SU-DHL-6 (cell line): Measurements from ENCODE around the gene NUSAP1.
"Not testable (repeated sequence)": the region's sequence is repeated elsewhere in the genome, so short reads cannot be mapped to it uniquely, and the experiment has no call there.

Experiments
- H2AFZ ChIP-seq: fragments of 200-600 bp; sonication (generic); 2 replicates; pipeline ENCODE4 v1.6.1; 2014; ENCODE audit warnings: low read depth, mild to moderate bottlenecking, moderate library complexity, mixed read lengths, antibody characterized with exemption, low read length; ENCODE audit not compliant: severe bottlenecking
- H3F3A ChIP-seq: fragments of 200-600 bp; shearing (Covaris generic); 2 replicates; pipeline ENCODE4 v1.6.0; 2016; ENCODE audit warnings: antibody characterized with exemption, mild to moderate bottlenecking; ENCODE audit not compliant: insufficient read depth
- H3K27ac ChIP-seq: fragments of 200-600 bp; sonication (generic); 2 replicates; pipeline ENCODE4 v1.5.1; 2016; ENCODE audit warnings: low read depth, mild to moderate bottlenecking, low read length, moderate library complexity, mixed read lengths
- H3K27me3 ChIP-seq: fragments of 200-600 bp; sonication (generic), shearing (Covaris generic); 2 replicates; pipeline ENCODE4 v1.6.0; 2014; ENCODE audit warnings: mild to moderate bottlenecking, low read length
- H3K36me3 ChIP-seq: fragments of 200-600 bp; sonication (generic); 2 replicates; pipeline ENCODE4 v1.6.1; 2014; ENCODE audit warnings: mild to moderate bottlenecking, low read length, mixed read lengths
- H3K4me2 ChIP-seq: fragments of 300-600, 200-600 bp; shearing (Covaris generic), sonication (generic); 2 replicates; pipeline ENCODE4 v1.6.0; 2014; ENCODE audit warnings: low read length, low read depth, mild to moderate bottlenecking; ENCODE audit not compliant: poor library complexity, severe bottlenecking
- H3K4me3 ChIP-seq: fragments of 200-600 bp; sonication (generic); 2 replicates; pipeline ENCODE4 v1.5.1; 2014; ENCODE audit warnings: antibody characterized with exemption, low read length, mild to moderate bottlenecking, mixed read lengths; ENCODE audit not compliant: insufficient read depth, poor library complexity, severe bottlenecking
- H3K79me2 ChIP-seq: fragments of 200-600 bp; sonication (generic); 2 replicates; pipeline ENCODE4 v1.6.1; 2014; ENCODE audit warnings: mild to moderate bottlenecking, low read length, moderate library complexity; ENCODE audit not compliant: insufficient read depth
- H3K9ac ChIP-seq: fragments of 200-600 bp; sonication (generic); 2 replicates; pipeline ENCODE4 v1.7.0; 2014; ENCODE audit warnings: mild to moderate bottlenecking, low read length
- H3K9me2 ChIP-seq: fragments of 200-600 bp; sonication (generic); replicated peaks from 2 replicates; pipeline ENCODE4 v1.6.1; 2014; ENCODE audit warnings: low read length; ENCODE audit not compliant: insufficient read depth
- H3K9me3 ChIP-seq: fragments of 200-600 bp; sonication (generic); 2 replicates; pipeline ENCODE4 v1.6.1; 2014; ENCODE audit warnings: low read length, mixed read lengths; ENCODE audit not compliant: insufficient read depth
- H4K20me1 ChIP-seq: fragments of 200-600 bp; sonication (generic); 2 replicates; pipeline ENCODE4 v1.6.1; 2014; ENCODE audit warnings: low read depth, mild to moderate bottlenecking, antibody characterized with exemption, low read length, moderate library complexity, mixed read lengths
- CTCF ChIP-seq: fragments of 200-600 bp; sonication (generic); IDR thresholded peaks from one replicate; pipeline ENCODE4 v1.5.1; 2017; ENCODE audit warnings: antibody characterized with exemption, mild to moderate bottlenecking, low read length, moderate library complexity; ENCODE audit not compliant: insufficient read depth, poor library complexity, severe bottlenecking
- EZH2phosphoT487 ChIP-seq: fragments of 200-600 bp; sonication (generic), shearing (Covaris generic); conservative IDR thresholded peaks from 2 replicates; pipeline ENCODE4 v1.6.1; 2018; ENCODE audit warnings: mild to moderate bottlenecking, antibody characterized with exemption, low read length, moderate library complexity, mixed read lengths

The NUSAP1 gene

GRCh38 chr15:41417418-41418195 lies 84.9 kb downstream of the NUSAP1 start:
- Histone ChIP-seq H2AFZ (peak overlapping the region; percentile 62), H4K20me1 (peaks cover 4% of the 10 kb centered on the region; the same call in 1 of the 2 replicates), H3F3A (peaks cover 3% of the 10 kb centered on the region; the same call in 1 of the 2 replicates), H3K79me2 (peaks cover 63% of the 10 kb centered on the region), H3K9ac (peak overlapping the region; percentile 77), H3K9me3 (no peaks in the 10 kb centered on the region), H3K4me3 (peak overlapping the region; percentile 77), H3K36me3 (no peaks in the 10 kb centered on the region), H3K4me2 (peak overlapping the region; percentile 88), H3K27me3 (no peaks in the 10 kb centered on the region), H3K27ac (peak overlapping the region; percentile 13; the same call in 1 of the 2 replicates), H3K9me2 (no peaks in the 10 kb centered on the region)
- TF ChIP-seq EZH2phosphoT487 (no peak), CTCF (no peak)

- Histone ChIP-seq H3K9me3 (no peaks in the 10 kb centered on the region), H2AFZ (no peak overlapping the region), H3K4me2 (no peak overlapping the region), H3F3A (no peaks in the 10 kb centered on the region), H3K27ac (no peak overlapping the region), H3K9me2 (no peaks in the 10 kb centered on the region), H4K20me1 (peaks cover 4% of the 10 kb centered on the region; the same call in 1 of the 2 replicates), H3K79me2 (peaks cover 82% of the 10 kb centered on the region), H3K36me3 (no peaks in the 10 kb centered on the region), H3K9ac (no peak overlapping the region), H3K27me3 (no peaks in the 10 kb centered on the region), H3K4me3 (no peak overlapping the region)
- no peak for TF ChIP-seq CTCF
- TF ChIP-seq EZH2phosphoT487 = no peak
Observed at GRCh38 chr15:41423979-41424659, 91.4 kb downstream of the NUSAP1 start.

- Histone ChIP-seq H3K9me3 (no peaks in the 10 kb centered on the region), H3K4me3 (no peak overlapping the region), H4K20me1 (peaks cover 4% of the 10 kb centered on the region; the same call in 1 of the 2 replicates), H3K36me3 (no peaks in the 10 kb centered on the region), H3K9me2 (no peaks in the 10 kb centered on the region), H3K27ac (no peak overlapping the region), H3K79me2 (peaks cover 82% of the 10 kb centered on the region), H3F3A (0 out of 2 replicates have a peak, but pooled peaks cover 4% of the 10 kb centered on the region), H3K4me2 (no peak overlapping the region), H3K27me3 (no peaks in the 10 kb centered on the region), H3K9ac (no peak overlapping the region), H2AFZ (no peak overlapping the region)
- no peak for TF ChIP-seq CTCF
- TF ChIP-seq EZH2phosphoT487 = no peak
Observed at GRCh38 chr15:41424809-41425208, 92.1 kb downstream of the NUSAP1 start.

- H3K9me3 ChIP-seq, H3K9ac ChIP-seq, H4K20me1 ChIP-seq, H3K36me3 ChIP-seq, H3K9me2 ChIP-seq, H3K27ac ChIP-seq, H3K4me3 ChIP-seq, H2AFZ ChIP-seq, H3K27me3 ChIP-seq, H3K4me2 ChIP-seq, H3F3A ChIP-seq: not testable (repeated sequence)
- H3K79me2 ChIP-seq = peaks cover 80% of the 10 kb centered on the region
Observed at GRCh38 chr15:41425907-41426306, 93.2 kb downstream of the NUSAP1 start.
